H1 (cell line): ENCODE results near the gene CXADR. TPM values are rescaled to one million over a fixed set of nuclear protein-coding genes. Genes with fewer than 3 reads are reported as not detected.

ENCODE experiments used
- CTCF ChIA-PET: fragments of 300-600 bp; sonication (Branson Sonifier 250); formaldehyde crosslinking; loops from one replicate; lab custom pipeline; 2021; ENCODE audit not compliant: partially characterized antibody; lab: Charles Lee
- POLR2A ChIA-PET: fragments of 300-600 bp; sonication (Branson Sonifier 250); formaldehyde crosslinking; loops from one replicate; lab custom pipeline; 2021; ENCODE audit warnings: inconsistent platforms; ENCODE audit not compliant: partially characterized antibody; lab: Charles Lee
- DNase-seq, 2 experiments: peaks; one replicate each; pipeline versions ENCODE4 v3.0.0 to v3.0.0-alpha.2; 2010 to 2022; ENCODE audit warnings: low spot score in 2 of 2, low read depth in 1 of 2, mixed read lengths in 1 of 2
- FAIRE-seq: peaks from 2 replicates; lab custom pipeline; 2011; peaks lifted over from hg19 to GRCh38; lab: Jason Lieb, UNC
- H2AFZ ChIP-seq: 2 replicates; pipeline ENCODE4 v1.8.1; 2012; ENCODE audit warnings: low read length, inconsistent platforms
- H2AK5ac ChIP-seq: 2 replicates; pipeline ENCODE4 v1.6.1; 2013; ENCODE audit warnings: low read depth, low read length
- H2BK120ac ChIP-seq: replicated peaks from 2 replicates; pipeline ENCODE3; 2013; ENCODE audit warnings: low read depth, low read length, inconsistent platforms
- H2BK12ac ChIP-seq: 2 replicates; pipeline ENCODE4 v1.6.1; 2013; ENCODE audit warnings: low read depth, low read length
- H2BK15ac ChIP-seq: 2 replicates; pipeline ENCODE4 v1.6.1; 2013; ENCODE audit warnings: low read length
- H2BK20ac ChIP-seq: 2 replicates; pipeline ENCODE4 v1.6.1; 2013; ENCODE audit warnings: low read length
- H2BK5ac ChIP-seq: 2 replicates; pipeline ENCODE4 v1.6.1; 2013; ENCODE audit warnings: low read depth, low read length
- H3K14ac ChIP-seq: 2 replicates; pipeline ENCODE4 v1.6.1; 2013; ENCODE audit warnings: inconsistent platforms; ENCODE audit not compliant: insufficient read length
- H3K18ac ChIP-seq: 2 replicates; pipeline ENCODE4 v1.6.1; 2013; ENCODE audit warnings: low read length; ENCODE audit errors: extremely low read depth
- H3K23ac ChIP-seq: 2 replicates; pipeline ENCODE4 v1.6.1; 2013; ENCODE audit warnings: inconsistent platforms; ENCODE audit not compliant: insufficient read length
- H3K23me2 ChIP-seq: 2 replicates; pipeline ENCODE4 v1.6.1; 2013; ENCODE audit warnings: low read depth, low read length
- H3K27ac ChIP-seq: 2 replicates; pipeline ENCODE4 v1.6.1; 2011; ENCODE audit warnings: low read depth, low read length, inconsistent platforms
- H3K27me3 ChIP-seq, 4 experiments: replicated peaks in 1 of 4; 1 replicate in 1 of 4; 2 replicates in 3 of 4; pipeline versions ENCODE4 v1.6.1 to v1.8.1; 2011 to 2013; ENCODE audit warnings: low read length in 3 of 4, mild to moderate bottlenecking in 3 of 4, inconsistent platforms in 2 of 4, mixed read lengths in 2 of 4, moderate library complexity in 1 of 4; ENCODE audit not compliant: control insufficient read depth in 3 of 4, insufficient read depth in 3 of 4; ENCODE audit errors: extremely low read depth in 1 of 4
- H3K36me3 ChIP-seq, 4 experiments: 2 replicates each; pipeline versions ENCODE4 v1.6.1 to v1.8.1; 2011 to 2013; ENCODE audit warnings: mild to moderate bottlenecking in 4 of 4, low read length in 3 of 4, moderate library complexity in 2 of 4, control low read depth in 1 of 4, inconsistent platforms in 1 of 4; ENCODE audit not compliant: insufficient read depth in 4 of 4, control insufficient read depth in 2 of 4
- H3K4ac ChIP-seq: replicated peaks from 2 replicates; pipeline ENCODE3; 2013; ENCODE audit warnings: low read length, low read depth, mixed read lengths, inconsistent platforms; ENCODE audit not compliant: insufficient read length
- H3K4me1 ChIP-seq, 4 experiments: replicated peaks in 1 of 4; 1 replicate in 1 of 4; 2 replicates in 3 of 4; pipeline versions ENCODE4 v1.6.1 to v1.8.1; 2011 to 2013; ENCODE audit warnings: low read length in 3 of 4, inconsistent platforms in 2 of 4, mixed read lengths in 1 of 4; ENCODE audit not compliant: insufficient read depth in 4 of 4, control insufficient read depth in 3 of 4
- H3K4me2 ChIP-seq, 2 experiments: 2 replicates each; pipeline versions ENCODE4 v1.6.1 to v1.8.1; 2011 to 2013; ENCODE audit warnings: low read depth in 2 of 2, low read length in 2 of 2, control low read depth in 1 of 2, inconsistent platforms in 1 of 2, mild to moderate bottlenecking in 1 of 2; ENCODE audit not compliant: insufficient read depth in 1 of 2
- H3K4me3 ChIP-seq, 4 experiments: fragments of 200-600, 300-600 bp in 1 of 4; sonication (generic), shearing (Covaris generic), sonication (Bioruptor Twin) in 1 of 4; 2 replicates each; pipeline versions ENCODE4 v1.5.1 to v1.8.1; 2011 to 2016; ENCODE audit warnings: low read length in 4 of 4, low read depth in 3 of 4, control low read depth in 2 of 4, inconsistent platforms in 2 of 4, mild to moderate bottlenecking in 2 of 4, mixed read lengths in 1 of 4, moderate library complexity in 1 of 4; ENCODE audit not compliant: insufficient read depth in 2 of 4; ENCODE audit errors: extremely low read depth in 1 of 4
- H3K56ac ChIP-seq: replicated peaks from 2 replicates; pipeline ENCODE3; 2013; ENCODE audit warnings: low read depth, mild to moderate bottlenecking, mixed read lengths, low read length, inconsistent platforms; ENCODE audit not compliant: insufficient read length
- H3K79me1 ChIP-seq: 2 replicates; pipeline ENCODE4 v1.6.1; 2013; ENCODE audit warnings: low read depth, low read length, control low read depth
- H3K79me2 ChIP-seq, 2 experiments: 2 replicates each; pipeline versions ENCODE4 v1.6.1 to v1.8.1; 2012 to 2013; ENCODE audit warnings: low read length in 2 of 2, mild to moderate bottlenecking in 2 of 2, inconsistent platforms in 1 of 2; ENCODE audit not compliant: insufficient read depth in 2 of 2, control insufficient read depth in 1 of 2
- H3K9ac ChIP-seq, 4 experiments: replicated peaks in 1 of 4; 1 replicate in 1 of 4; 2 replicates in 3 of 4; pipeline versions ENCODE4 v1.6.1 to v1.8.1; 2011 to 2013; ENCODE audit warnings: low read depth in 3 of 4, low read length in 3 of 4, control low read depth in 2 of 4, mild to moderate bottlenecking in 2 of 4, moderate library complexity in 2 of 4, inconsistent platforms in 1 of 4; ENCODE audit errors: extremely low read depth in 1 of 4
- H3K9me3 ChIP-seq, 2 experiments: 2 replicates each; pipeline versions ENCODE4 v1.6.1 to v1.8.1; 2012 to 2013; ENCODE audit warnings: mild to moderate bottlenecking in 2 of 2, moderate library complexity in 2 of 2, control low read depth in 1 of 2, inconsistent platforms in 1 of 2, low read depth in 1 of 2, low read length in 1 of 2, mixed read lengths in 1 of 2; ENCODE audit not compliant: insufficient read depth in 2 of 2
- H4K20me1 ChIP-seq, 2 experiments: replicated peaks in 1 of 2; 2 replicates each; pipeline versions ENCODE3 to v1.8.1; 2011 to 2013; ENCODE audit warnings: inconsistent platforms in 2 of 2, low read length in 2 of 2, mild to moderate bottlenecking in 1 of 2; ENCODE audit not compliant: insufficient read depth in 2 of 2, control insufficient read depth in 1 of 2
- H4K5ac ChIP-seq: 2 replicates; pipeline ENCODE4 v1.6.1; 2013; ENCODE audit warnings: low read length, low read depth, mixed read lengths, inconsistent platforms; ENCODE audit not compliant: insufficient read length
- H4K8ac ChIP-seq: 2 replicates; pipeline ENCODE4 v1.8.0; 2013; ENCODE audit warnings: mild to moderate bottlenecking, moderate library complexity, low read length, inconsistent platforms; ENCODE audit not compliant: insufficient read depth; ENCODE audit errors: extremely low read depth
- H4K91ac ChIP-seq: replicated peaks from 2 replicates; pipeline ENCODE3; 2013; ENCODE audit warnings: low read length, mixed read lengths, inconsistent platforms; ENCODE audit not compliant: insufficient read length
- KDM5A ChIP-seq: fragments of 200-600 bp; IDR thresholded peaks from 2 replicates; pipeline ENCODE4 v1.7.1; 2012; ENCODE audit warnings: mild to moderate bottlenecking, low read length, inconsistent platforms, mixed read lengths
- SP4 ChIP-seq: IDR thresholded peaks from 2 replicates; pipeline ENCODE4 v1.6.1; 2012; ENCODE audit warnings: low read length, inconsistent platforms
- WGBS, 2 experiments: shearing (Covaris generic) in 1 of 2; methylation state at CpG; one replicate each; pipeline versions ENCODE4 v1.1.6 to v1.1.7; 2013 to 2015; ENCODE audit warnings: low lambda C conversion rate in 2 of 2, mixed read lengths in 2 of 2, inconsistent platforms in 1 of 2, low coverage in 1 of 2, missing lambda C conversion rate in 1 of 2; ENCODE audit not compliant: insufficient replicate concordance in 2 of 2, insufficient coverage in 1 of 2, insufficient read length in 1 of 2; ENCODE audit errors: extremely low coverage in 1 of 2, missing lambda C conversion rate in 1 of 2; 5-methylcytosine and 5-hydroxymethylcytosine counted together
- polyA plus RNA-seq, 7 experiments: library from polyadenylated mRNA; depleted of rRNA in 3 of 7; stranded (reverse) in 5 of 7; unstranded in 2 of 7; fragments of >200 nt in 5 of 7; fragments of 200-250 nt in 2 of 7; gene quantifications; 1 replicate in 5 of 7; 2 replicates in 1 of 7; 4 replicates in 1 of 7; pipeline versions ENCODE4 v1.2.1 to v1.2.3, GENCODE V29; 2011 to 2013; ENCODE audit warnings: missing spikeins in 2 of 7, mixed read lengths in 2 of 7
- total RNA-seq: library from RNA; stranded (reverse); fragmentation: NEBNext Ultra II Directional; extraction: Animal tissue kit (Norgen Biotek cat#: 25700); gene quantifications from 2 replicates; pipeline ENCODE4 v1.2.1, GENCODE V29; 2021

Gene CXADR
- total and polyA plus RNA-seq, 2 of the 8 experiments (the other 6 are each of a cell fraction or from before 2014, with no cell fraction given), result 45.6 to 145 TPM

DNA sequence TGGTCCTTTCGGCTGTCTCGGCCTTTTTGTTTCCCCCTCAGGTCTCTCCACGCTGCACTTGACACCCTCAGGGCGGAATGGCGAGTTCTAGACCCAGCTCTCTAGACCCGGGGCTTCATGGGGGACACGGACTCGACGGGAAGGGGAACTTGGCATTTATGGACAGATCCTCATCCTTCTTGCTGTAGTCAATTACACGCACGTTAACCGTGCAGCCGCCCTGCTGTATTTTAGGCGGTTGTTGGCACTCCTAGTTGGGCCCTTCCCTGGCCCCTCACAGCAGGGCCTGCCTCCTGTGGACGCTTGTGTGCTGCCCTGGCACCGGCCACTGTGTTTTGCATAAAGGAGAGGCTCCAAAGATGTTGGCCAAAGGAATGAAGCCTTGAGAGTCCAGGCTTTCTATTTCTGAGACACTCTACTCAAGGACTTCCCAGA is 100.4 kb downstream of the CXADR start:
- no peaks in the 10 kb centered on the region for H3K79me1 ChIP-seq
- H3K4me3 ChIP-seq, result peak overlapping the region; percentile 70 to 86 (median 76); a peak in 7 of 8 replicates
- no peak for DNase-seq
- H2BK120ac ChIP-seq, result no peak overlapping the region
- no peak for TF ChIP-seq KDM5A
- TF ChIP-seq SP4, result 0 out of 2 replicates have a peak, but pooled peaks have one; percentile 17
- no peak for FAIRE-seq
- H3K4ac ChIP-seq, result no peak overlapping the region
- peaks cover 0 to 3% (median 1%) of the 10 kb centered on the region in 4 experiments; a peak in 1 of 7 replicates for H3K4me1 ChIP-seq
- no peak overlapping the region for H3K23ac ChIP-seq
- peak overlapping the region; percentile 73 to 78 for H3K4me2 ChIP-seq
- H3K14ac ChIP-seq, result no peak overlapping the region
- no peak overlapping the region for H2BK15ac ChIP-seq
- H2AFZ ChIP-seq, result peak overlapping the region; percentile 86; the same call in 1 of the 2 replicates
- POLR2A ChIA-PET, result interaction anchor here (1.3 kb wide), 1 partner anchor 23 kb away, joined by 3 read pairs; no protein-coding TSS in a partner anchor
- H2BK5ac ChIP-seq, result no peak overlapping the region
- H3K23me2 ChIP-seq, result peaks cover 7% of the 10 kb centered on the region; the same call in 1 of the 2 replicates
- peak overlapping the region; percentile 81 for H4K8ac ChIP-seq
- H3K18ac ChIP-seq, result no peak overlapping the region
- no peak overlapping the region for H3K56ac ChIP-seq
- no peak overlapping the region for H3K27ac ChIP-seq
- H3K36me3 ChIP-seq, result peaks cover 0 to 7% (median 5%) of the 10 kb centered on the region in 4 experiments; a peak in 2 of 8 replicates
- H3K79me2 ChIP-seq, result peaks cover 10 to 40% of the 10 kb centered on the region in 2 experiments
- peaks cover 3 to 4% of the 10 kb centered on the region in 2 experiments for H4K20me1 ChIP-seq
- H4K91ac ChIP-seq, result no peak overlapping the region
- CTCF ChIA-PET, result interaction anchor here (1.1 kb wide), 1 partner anchor 311 kb away, joined by 4 read pairs; no protein-coding TSS in a partner anchor
- H3K9ac ChIP-seq, result peak overlapping the region in 3 of 4 experiments; percentile 70 to 89 (median 75); a peak in 4 of 7 replicates
- H2AK5ac ChIP-seq, result no peak overlapping the region
- H3K27me3 ChIP-seq, result peaks cover 0 to 8% (median 5%) of the 10 kb centered on the region in 4 experiments; a peak in 3 of 7 replicates
- WGBS, 2 experiments, result 37% methylated on average over 16 of the region's 16 CpGs; no CpG with 5 or more reads in 1 of the 2 experiments
- no peaks in the 10 kb centered on the region for H3K9me3 ChIP-seq
- H4K5ac ChIP-seq, result no peak overlapping the region
- no peak overlapping the region for H2BK12ac ChIP-seq
- no peak overlapping the region for H2BK20ac ChIP-seq
